ENCODE measurements around the gene TRPM6. TPM values are rescaled to one million over a fixed set of nuclear protein-coding genes. Genes with fewer than 3 reads are reported as not detected.

TRPM6 gene
- total RNA-seq, 1 experiment from 2014 or later = 1.4 TPM

DNA sequence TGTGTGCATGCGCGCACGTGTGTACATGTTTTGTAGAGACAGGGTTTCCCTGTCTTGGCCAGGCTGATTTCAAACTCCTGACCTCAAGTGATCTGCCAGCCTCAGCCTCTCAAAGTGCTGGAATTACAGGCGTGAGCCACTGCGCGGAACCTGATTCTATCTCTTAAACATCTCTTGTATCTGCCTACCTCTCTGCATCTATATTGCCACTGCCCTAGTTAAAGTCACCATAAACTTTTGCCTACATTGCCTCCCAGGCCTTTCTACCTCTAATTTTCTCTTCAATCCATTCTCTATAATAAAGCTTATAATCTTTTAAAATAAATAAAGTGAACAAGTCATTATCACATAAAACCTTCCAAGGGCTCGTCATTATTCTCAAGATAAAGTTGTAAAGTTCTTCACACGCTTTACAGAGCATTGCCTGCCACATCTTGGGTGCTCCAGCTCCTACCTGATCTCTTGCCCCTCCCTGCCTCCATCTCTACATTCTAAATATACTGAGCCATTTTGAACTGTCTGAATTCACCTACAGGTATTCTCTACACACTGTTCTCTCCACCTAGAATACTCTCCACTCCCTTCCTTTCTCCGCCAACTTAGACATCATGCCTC lies 15.0 kb downstream of the TRPM6 start (continued):
- TF ChIP-seq, protein P1, sequence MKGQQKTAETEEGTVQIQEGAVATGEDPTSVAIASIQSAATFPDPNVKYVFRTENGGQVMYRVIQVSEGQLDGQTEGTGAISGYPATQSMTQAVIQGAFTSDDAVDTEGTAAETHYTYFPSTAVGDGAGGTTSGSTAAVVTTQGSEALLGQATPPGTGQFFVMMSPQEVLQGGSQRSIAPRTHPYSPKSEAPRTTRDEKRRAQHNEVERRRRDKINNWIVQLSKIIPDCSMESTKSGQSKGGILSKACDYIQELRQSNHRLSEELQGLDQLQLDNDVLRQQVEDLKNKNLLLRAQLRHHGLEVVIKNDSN (CRISPR knock-in tag; IDR thresholded peaks at IDR 0.05) = no peak

DNA sequence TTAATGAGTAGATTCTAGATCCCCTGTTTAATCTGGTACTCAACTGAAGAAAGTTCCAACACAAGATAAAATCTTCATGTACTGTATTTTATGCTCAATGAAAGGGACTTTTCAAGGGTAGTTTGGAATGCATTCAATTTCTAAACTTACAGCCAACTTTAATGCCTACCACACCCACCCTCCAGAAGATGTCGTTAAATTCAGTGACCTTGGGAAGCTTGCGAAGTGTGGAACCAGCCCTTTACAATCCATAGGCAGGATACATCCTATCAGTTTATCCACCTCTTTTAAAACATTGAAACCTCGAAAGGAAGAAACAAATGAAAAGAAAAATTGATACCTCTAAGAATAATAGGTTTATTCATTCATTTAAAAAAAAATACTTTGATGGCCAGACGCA lies 20.2 kb downstream of the TRPM6 start:
- no peaks in the 10 kb centered on the region for H3K4me1 Mint-ChIP-seq
- no peak overlapping the region for H3K4me3 Mint-ChIP-seq
- ChIA-PET POLR2A (no interaction called here), CTCF (no interaction called here)
- TF ChIP-seq TP53 (CRISPR knock-in tag; IDR thresholded peaks at IDR 0.05) = no peak
- TF ChIP-seq NFYB (CRISPR knock-in tag; conservative IDR thresholded peaks at IDR 0.05; ENCODE audit: low read depth) = no peak
- TF ChIP-seq, protein P2, sequence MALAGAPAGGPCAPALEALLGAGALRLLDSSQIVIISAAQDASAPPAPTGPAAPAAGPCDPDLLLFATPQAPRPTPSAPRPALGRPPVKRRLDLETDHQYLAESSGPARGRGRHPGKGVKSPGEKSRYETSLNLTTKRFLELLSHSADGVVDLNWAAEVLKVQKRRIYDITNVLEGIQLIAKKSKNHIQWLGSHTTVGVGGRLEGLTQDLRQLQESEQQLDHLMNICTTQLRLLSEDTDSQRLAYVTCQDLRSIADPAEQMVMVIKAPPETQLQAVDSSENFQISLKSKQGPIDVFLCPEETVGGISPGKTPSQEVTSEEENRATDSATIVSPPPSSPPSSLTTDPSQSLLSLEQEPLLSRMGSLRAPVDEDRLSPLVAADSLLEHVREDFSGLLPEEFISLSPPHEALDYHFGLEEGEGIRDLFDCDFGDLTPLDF (CRISPR knock-in tag; IDR thresholded peaks at IDR 0.05) = no peak
- no peak for TF ChIP-seq PRRX2 (CRISPR knock-in tag; IDR thresholded peaks at IDR 0.05)
- TF ChIP-seq, protein P3, sequence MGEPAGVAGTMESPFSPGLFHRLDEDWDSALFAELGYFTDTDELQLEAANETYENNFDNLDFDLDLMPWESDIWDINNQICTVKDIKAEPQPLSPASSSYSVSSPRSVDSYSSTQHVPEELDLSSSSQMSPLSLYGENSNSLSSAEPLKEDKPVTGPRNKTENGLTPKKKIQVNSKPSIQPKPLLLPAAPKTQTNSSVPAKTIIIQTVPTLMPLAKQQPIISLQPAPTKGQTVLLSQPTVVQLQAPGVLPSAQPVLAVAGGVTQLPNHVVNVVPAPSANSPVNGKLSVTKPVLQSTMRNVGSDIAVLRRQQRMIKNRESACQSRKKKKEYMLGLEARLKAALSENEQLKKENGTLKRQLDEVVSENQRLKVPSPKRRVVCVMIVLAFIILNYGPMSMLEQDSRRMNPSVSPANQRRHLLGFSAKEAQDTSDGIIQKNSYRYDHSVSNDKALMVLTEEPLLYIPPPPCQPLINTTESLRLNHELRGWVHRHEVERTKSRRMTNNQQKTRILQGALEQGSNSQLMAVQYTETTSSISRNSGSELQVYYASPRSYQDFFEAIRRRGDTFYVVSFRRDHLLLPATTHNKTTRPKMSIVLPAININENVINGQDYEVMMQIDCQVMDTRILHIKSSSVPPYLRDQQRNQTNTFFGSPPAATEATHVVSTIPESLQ (CRISPR knock-in tag; IDR thresholded peaks at IDR 0.05) = no peak
- TF ChIP-seq, protein P4, sequence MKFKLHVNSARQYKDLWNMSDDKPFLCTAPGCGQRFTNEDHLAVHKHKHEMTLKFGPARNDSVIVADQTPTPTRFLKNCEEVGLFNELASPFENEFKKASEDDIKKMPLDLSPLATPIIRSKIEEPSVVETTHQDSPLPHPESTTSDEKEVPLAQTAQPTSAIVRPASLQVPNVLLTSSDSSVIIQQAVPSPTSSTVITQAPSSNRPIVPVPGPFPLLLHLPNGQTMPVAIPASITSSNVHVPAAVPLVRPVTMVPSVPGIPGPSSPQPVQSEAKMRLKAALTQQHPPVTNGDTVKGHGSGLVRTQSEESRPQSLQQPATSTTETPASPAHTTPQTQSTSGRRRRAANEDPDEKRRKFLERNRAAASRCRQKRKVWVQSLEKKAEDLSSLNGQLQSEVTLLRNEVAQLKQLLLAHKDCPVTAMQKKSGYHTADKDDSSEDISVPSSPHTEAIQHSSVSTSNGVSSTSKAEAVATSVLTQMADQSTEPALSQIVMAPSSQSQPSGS (CRISPR knock-in tag; IDR thresholded peaks at IDR 0.05; ENCODE audit: borderline replicate concordance, low read depth) = no peak
- no peak for TF ChIP-seq FOXK1 (CRISPR knock-in tag; IDR thresholded peaks at IDR 0.05)
- TF ChIP-seq, protein P1 (CRISPR knock-in tag; IDR thresholded peaks at IDR 0.05) = no peak
- no peak for TF ChIP-seq ZNF219 (CRISPR knock-in tag; IDR thresholded peaks at IDR 0.05; ENCODE audit: borderline replicate concordance)
- no peak for TF ChIP-seq GRHL2 (CRISPR knock-in tag; IDR thresholded peaks at IDR 0.05; ENCODE audit: insufficient replicate concordance, severe bottlenecking)
- no peak for TF ChIP-seq IRF2 (CRISPR knock-in tag; IDR thresholded peaks at IDR 0.05; ENCODE audit: borderline replicate concordance, low read depth)
- TF ChIP-seq, protein P5, sequence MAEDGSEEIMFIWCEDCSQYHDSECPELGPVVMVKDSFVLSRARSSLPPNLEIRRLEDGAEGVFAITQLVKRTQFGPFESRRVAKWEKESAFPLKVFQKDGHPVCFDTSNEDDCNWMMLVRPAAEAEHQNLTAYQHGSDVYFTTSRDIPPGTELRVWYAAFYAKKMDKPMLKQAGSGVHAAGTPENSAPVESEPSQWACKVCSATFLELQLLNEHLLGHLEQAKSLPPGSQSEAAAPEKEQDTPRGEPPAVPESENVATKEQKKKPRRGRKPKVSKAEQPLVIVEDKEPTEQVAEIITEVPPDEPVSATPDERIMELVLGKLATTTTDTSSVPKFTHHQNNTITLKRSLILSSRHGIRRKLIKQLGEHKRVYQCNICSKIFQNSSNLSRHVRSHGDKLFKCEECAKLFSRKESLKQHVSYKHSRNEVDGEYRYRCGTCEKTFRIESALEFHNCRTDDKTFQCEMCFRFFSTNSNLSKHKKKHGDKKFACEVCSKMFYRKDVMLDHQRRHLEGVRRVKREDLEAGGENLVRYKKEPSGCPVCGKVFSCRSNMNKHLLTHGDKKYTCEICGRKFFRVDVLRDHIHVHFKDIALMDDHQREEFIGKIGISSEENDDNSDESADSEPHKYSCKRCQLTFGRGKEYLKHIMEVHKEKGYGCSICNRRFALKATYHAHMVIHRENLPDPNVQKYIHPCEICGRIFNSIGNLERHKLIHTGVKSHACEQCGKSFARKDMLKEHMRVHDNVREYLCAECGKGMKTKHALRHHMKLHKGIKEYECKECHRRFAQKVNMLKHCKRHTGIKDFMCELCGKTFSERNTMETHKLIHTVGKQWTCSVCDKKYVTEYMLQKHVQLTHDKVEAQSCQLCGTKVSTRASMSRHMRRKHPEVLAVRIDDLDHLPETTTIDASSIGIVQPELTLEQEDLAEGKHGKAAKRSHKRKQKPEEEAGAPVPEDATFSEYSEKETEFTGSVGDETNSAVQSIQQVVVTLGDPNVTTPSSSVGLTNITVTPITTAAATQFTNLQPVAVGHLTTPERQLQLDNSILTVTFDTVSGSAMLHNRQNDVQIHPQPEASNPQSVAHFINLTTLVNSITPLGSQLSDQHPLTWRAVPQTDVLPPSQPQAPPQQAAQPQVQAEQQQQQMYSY (CRISPR knock-in tag; IDR thresholded peaks at IDR 0.05) = no peak
- TF ChIP-seq, protein P6, sequence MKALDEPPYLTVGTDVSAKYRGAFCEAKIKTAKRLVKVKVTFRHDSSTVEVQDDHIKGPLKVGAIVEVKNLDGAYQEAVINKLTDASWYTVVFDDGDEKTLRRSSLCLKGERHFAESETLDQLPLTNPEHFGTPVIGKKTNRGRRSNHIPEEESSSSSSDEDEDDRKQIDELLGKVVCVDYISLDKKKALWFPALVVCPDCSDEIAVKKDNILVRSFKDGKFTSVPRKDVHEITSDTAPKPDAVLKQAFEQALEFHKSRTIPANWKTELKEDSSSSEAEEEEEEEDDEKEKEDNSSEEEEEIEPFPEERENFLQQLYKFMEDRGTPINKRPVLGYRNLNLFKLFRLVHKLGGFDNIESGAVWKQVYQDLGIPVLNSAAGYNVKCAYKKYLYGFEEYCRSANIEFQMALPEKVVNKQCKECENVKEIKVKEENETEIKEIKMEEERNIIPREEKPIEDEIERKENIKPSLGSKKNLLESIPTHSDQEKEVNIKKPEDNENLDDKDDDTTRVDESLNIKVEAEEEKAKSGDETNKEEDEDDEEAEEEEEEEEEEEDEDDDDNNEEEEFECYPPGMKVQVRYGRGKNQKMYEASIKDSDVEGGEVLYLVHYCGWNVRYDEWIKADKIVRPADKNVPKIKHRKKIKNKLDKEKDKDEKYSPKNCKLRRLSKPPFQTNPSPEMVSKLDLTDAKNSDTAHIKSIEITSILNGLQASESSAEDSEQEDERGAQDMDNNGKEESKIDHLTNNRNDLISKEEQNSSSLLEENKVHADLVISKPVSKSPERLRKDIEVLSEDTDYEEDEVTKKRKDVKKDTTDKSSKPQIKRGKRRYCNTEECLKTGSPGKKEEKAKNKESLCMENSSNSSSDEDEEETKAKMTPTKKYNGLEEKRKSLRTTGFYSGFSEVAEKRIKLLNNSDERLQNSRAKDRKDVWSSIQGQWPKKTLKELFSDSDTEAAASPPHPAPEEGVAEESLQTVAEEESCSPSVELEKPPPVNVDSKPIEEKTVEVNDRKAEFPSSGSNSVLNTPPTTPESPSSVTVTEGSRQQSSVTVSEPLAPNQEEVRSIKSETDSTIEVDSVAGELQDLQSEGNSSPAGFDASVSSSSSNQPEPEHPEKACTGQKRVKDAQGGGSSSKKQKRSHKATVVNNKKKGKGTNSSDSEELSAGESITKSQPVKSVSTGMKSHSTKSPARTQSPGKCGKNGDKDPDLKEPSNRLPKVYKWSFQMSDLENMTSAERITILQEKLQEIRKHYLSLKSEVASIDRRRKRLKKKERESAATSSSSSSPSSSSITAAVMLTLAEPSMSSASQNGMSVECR (CRISPR knock-in tag; IDR thresholded peaks at IDR 0.05; ENCODE audit: borderline replicate concordance) = no peak
- no peak for DNase-seq (ENCODE audit: low spot score)
- H3K9me3 Mint-ChIP-seq = no peaks in the 10 kb centered on the region
- no peaks in the 10 kb centered on the region for H3K36me3 Mint-ChIP-seq
- H3K27ac Mint-ChIP-seq = no peak overlapping the region
- H3K27me3 Mint-ChIP-seq (ENCODE audit: low read depth) = no peaks in the 10 kb centered on the region
- ATAC-seq = no peak
